Non-pigmented ciliary epithelial cell (primary cell): ENCODE data around the gene PTH1R.

ENCODE experiments used
- DNase-seq: peaks from one replicate; pipeline ENCODE4 v3.0.0-alpha.2; 2010; ENCODE audit warnings: low read depth

The PTH1R gene

GRCh38 chr3:46877406-46878125 is at the start of gene PTH1R:
PTH1R (plus strand) TSS chr3:46877721; CDS start chr3:46883560, 5,839 bp downstream.
- DNase-seq, result no peak

- no peak for DNase-seq
Observed at GRCh38 chr3:46829699-46830208, 47.8 kb upstream of the PTH1R start.

- DNase-seq, result no peak
Observed at GRCh38 chr3:46830801-46831200, 46.7 kb upstream of the PTH1R start.

- DNase-seq, result no peak
Observed at GRCh38 chr3:46831316-46831715, 46.2 kb upstream of the PTH1R start.

GRCh38 chr3:46831841-46832240 is 45.7 kb upstream of the PTH1R start:
- no peak for DNase-seq

GRCh38 chr3:46833346-46834300 is 43.9 kb upstream of the PTH1R start:
- no peak for DNase-seq

GRCh38 chr3:46835054-46835453 is 42.5 kb upstream of the PTH1R start:
- DNase-seq, result no peak

- no peak for DNase-seq
Observed at GRCh38 chr3:46835491-46835890, 42.0 kb upstream of the PTH1R start.

GRCh38 chr3:46838301-46838700 is 39.2 kb upstream of the PTH1R start:
- no peak for DNase-seq

GRCh38 chr3:46840491-46840890 is 37.0 kb upstream of the PTH1R start:
- no peak for DNase-seq

- DNase-seq, result no peak
Observed at GRCh38 chr3:46843508-46843907, 34.0 kb upstream of the PTH1R start.

- no peak for DNase-seq
Observed at GRCh38 chr3:46844397-46844796, 33.1 kb upstream of the PTH1R start.

GRCh38 chr3:46844881-46845312 is 32.6 kb upstream of the PTH1R start:
- no peak for DNase-seq

- peak; percentile 9 for DNase-seq
Observed at GRCh38 chr3:46845397-46845859, 32.1 kb upstream of the PTH1R start.

GRCh38 chr3:46845860-46846623 is 31.5 kb upstream of the PTH1R start:
- no peak for DNase-seq

- no peak for DNase-seq
Observed at GRCh38 chr3:46846624-46847542, 30.6 kb upstream of the PTH1R start.

GRCh38 chr3:46847744-46848143 is 29.8 kb upstream of the PTH1R start:
- no peak for DNase-seq

GRCh38 chr3:46848271-46849044 is 29.1 kb upstream of the PTH1R start:
- no peak for DNase-seq

GRCh38 chr3:46849045-46849631 is 28.4 kb upstream of the PTH1R start:
- no peak for DNase-seq
